ENCODE data around the gene CDC6.

DNA sequence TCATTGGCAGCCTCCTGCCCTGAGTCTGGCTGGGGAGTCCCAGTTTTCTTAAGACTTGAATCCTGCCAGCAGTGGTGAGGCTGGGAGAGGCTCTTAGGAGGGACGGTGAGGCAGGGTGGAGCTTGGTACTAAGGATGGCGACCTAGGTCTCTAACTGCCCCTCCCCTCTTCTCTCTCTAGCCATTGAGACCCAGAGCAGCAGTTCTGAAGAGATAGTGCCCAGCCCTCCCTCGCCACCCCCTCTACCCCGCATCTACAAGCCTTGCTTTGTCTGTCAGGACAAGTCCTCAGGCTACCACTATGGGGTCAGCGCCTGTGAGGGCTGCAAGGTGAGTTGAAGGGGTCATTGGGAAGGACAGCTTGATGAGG is 60.4 kb downstream of the CDC6 start:
- TF ChIP-seq EZH2phosphoT487 (IDR thresholded peaks at IDR 0.05; ENCODE audit: insufficient read depth, low read depth) = no peak
- no peak for TF ChIP-seq EZH2 (IDR thresholded peaks at IDR 0.05; ENCODE audit: insufficient read depth, poor library complexity, severe bottlenecking)

All from GM23248 (cell line).